Activated naive CD4-positive, alpha-beta T cell (primary cell): ENCODE data around the gene CIAPIN1.

Source experiments
- DNase-seq, 4 experiments: peaks; one replicate each; lab custom pipeline; 2025; lab: John Stamatoyannopoulos, UW

CIAPIN1 gene

DNA sequence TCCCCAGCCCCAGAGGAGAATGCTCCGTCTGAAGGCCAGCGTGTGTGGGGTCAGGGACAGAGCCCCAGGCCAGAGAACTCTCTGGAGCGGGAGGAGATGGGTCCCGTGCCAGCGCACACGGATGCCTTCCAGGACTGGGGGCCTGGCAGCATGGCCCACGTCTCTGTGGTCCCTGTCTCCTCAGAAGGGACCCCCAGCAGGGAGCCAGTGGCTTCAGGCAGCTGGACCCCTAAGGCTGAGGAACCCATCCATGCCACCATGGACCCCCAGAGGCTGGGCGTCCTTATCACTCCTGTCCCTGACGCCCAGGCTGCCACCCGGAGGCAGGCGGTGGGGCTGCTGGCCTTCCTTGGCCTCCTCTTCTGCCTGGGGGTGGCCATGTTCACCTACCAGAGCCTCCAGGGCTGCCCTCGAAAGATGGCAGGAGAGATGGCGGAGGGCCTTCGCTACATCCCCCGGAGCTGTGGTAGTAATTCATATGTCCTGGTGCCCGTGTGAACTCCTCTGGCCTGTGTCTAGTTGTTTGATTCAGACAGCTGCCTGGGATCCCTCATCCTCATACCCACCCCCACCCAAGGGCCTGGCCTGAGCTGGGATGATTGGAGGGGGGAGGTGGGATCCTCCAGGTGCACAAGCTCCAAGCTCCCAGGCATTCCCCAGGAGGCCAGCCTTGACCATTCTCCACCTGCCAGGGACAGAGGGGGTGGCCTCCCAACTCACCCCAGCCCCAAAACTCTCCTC, 64.5 kb downstream of the CIAPIN1 start:
- DNase-seq: no peak

DNA sequence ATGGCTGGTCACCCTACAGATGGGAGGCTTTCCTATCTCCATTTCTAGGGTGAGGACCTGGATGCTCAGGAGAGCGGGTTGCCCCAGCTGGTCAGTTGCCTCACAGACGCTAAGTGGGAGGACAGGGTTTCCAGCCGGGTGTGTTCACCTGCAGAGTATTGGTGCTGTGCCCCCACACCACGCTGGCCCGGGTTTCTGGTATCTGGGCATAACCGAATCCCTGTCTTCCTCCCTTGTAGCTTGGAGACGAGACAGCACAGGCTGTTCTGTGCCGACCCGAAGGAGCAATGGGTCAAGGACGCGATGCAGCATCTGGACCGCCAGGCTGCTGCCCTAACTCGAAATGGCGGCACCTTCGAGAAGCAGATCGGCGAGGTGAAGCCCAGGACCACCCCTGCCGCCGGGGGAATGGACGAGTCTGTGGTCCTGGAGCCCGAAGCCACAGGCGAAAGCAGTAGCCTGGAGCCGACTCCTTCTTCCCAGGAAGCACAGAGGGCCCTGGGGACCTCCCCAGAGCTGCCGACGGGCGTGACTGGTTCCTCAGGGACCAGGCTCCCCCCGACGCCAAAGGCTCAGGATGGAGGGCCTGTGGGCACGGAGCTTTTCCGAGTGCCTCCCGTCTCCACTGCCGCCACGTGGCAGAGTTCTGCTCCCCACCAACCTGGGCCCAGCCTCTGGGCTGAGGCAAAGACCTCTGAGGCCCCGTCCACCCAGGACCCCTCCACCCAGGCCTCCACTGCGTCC, 65.2 kb downstream of the CIAPIN1 start:
- DNase-seq: no peak

DNA sequence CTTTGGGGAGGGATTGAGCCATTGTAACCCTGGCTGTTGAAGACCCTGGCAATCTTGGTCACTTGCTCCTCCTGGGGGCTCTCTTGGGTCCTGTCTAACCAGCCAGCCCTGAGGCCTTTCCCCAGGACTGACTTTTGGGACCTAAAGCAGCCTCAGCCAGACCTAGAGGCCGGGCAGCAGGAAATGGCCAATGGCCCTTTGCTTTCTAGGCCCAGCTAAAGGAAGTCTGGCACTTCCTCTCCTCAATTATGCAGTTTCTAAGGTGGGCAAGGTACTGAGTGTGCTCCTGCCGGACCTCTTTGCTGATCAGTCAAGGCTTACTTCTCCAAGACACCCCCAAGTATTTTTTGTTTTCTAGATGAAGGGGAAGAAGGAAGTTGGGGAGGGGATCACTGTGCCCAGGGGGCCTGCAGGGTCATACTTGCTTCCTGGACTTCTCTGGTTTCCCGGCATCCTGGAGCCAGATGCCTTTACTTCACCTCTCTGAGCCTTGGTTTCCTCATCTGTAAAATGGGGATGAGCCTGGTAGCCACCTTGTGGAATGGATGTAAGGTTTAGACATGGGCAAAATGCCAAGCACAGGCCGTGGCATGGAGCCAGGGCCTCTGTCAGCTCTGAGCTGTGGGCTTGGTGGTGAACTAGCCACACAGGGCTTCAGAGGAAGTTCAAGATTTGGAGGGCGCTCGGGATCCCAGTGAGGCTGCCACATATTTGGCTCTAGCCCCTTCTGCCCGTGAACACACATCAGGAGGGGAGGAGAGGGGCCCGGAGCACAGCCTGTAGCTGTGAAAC, 66.3 kb downstream of the CIAPIN1 start:
- no peak for DNase-seq

DNA sequence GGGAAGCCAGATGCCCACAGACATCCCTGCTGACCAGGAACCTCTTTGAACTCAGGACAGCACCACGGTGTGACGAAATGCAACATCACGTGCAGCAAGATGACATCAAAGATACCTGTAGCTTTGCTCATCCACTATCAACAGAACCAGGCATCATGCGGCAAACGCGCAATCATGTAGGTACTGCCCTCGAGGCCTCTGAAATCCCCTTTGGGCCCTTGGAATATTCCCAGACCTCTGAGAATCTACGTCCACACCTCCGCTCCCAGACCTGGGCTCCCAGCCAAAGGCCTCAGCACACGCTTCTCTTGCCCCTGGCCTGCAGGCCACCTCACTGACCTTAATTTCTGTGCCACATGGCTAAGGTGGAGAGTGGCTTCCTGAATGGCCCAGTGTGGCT, 67.6 kb downstream of the CIAPIN1 start:
- DNase-seq: no peak
